SK-N-DZ (cell line): ENCODE data around the gene ZNF273.

Source experiments
- DNase-seq: peaks from one replicate; pipeline ENCODE4 v3.0.0-alpha.2; 2015; ENCODE audit warnings: low spot score

ZNF273 gene

GRCh38 chr7:64876792-64877713 lies 26.0 kb upstream of the ZNF273 start:
- peak; percentile 85 for DNase-seq

DNA sequence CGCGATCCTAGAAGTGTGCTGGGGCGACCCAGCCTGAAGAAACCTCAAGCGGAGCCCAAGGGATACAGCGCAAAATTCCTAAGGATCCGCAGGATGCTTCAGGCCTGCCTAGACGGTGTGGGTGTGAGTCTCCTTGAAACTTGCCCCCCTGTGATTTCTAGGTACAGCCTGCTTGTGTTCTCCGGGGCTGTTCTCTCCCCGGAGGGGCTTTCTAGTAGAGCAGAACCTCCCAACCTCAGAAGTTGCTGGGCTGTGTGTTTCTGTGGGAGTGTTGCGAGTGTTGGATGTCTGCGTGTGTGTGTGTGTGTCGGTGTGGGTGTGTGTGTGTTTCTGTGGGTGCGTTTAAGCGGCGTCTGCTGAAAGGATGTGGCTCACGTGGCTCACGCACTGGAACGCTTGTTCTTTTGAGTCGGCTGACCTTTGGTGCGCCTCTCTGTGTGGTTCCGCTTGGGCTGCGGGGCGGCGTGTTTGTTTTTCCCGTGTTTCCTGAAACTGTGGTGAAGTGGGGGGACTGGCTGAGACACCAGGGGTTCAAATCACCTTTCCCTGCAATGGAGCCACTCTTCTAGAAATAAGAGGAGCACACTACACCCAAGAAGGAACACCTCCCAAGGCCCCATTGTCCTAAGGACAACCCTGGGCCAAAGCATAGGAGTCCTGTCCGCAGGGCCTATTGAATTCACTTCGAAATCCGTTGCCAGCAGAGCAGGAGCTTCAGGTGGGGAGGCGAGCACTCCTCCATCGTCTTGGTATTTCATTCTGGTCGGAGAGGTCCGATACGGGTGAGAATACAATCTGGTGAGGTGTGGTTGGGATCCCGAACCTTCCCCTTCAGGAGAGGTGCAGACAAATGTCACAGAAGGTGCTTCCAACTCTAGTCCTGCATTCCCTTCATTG lies 25.1 kb upstream of the ZNF273 start:
- no peak for DNase-seq

DNA sequence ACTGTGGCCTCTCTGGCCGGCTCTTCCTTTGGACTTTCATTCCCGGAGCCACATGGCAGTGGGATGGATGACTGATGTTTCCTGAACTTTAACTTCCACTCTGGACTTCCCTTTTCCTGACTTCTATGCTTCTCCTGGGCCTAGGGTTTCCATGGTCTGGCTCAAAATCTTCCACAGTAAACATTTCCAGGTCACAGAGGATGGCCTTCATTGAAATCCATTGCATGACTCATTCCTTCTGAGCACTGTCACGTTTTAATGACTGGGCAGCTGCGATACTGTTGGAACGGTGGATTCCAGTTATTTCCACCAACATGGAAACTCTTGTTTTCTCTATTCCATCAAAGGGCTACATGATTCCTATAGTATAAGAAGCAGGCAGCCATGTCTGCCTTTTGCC lies 24.4 kb upstream of the ZNF273 start:
- no peak for DNase-seq

GRCh38 chr7:64879086-64879730 lies 23.9 kb upstream of the ZNF273 start:
- no peak for DNase-seq

DNA sequence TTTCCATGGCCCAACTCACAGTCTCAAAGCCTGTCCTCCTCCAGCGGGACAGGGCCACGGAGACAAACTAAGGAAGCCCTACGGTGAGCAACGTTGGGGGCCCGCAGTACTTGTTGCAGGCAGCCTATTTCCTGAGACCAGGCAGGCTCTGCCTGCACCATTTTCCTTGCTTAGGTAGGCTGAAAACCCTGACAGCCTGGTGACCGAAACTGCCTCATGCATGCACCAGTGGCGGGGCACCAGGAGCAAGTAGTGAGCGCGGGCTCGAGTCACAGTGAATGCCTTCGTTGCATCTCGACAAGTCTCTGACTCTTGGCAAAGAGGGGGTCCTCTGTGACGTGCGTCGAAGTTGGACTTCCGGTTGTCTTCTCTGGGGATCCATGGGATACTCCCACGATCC lies 23.3 kb upstream of the ZNF273 start:
- DNase-seq, result no peak

DNA sequence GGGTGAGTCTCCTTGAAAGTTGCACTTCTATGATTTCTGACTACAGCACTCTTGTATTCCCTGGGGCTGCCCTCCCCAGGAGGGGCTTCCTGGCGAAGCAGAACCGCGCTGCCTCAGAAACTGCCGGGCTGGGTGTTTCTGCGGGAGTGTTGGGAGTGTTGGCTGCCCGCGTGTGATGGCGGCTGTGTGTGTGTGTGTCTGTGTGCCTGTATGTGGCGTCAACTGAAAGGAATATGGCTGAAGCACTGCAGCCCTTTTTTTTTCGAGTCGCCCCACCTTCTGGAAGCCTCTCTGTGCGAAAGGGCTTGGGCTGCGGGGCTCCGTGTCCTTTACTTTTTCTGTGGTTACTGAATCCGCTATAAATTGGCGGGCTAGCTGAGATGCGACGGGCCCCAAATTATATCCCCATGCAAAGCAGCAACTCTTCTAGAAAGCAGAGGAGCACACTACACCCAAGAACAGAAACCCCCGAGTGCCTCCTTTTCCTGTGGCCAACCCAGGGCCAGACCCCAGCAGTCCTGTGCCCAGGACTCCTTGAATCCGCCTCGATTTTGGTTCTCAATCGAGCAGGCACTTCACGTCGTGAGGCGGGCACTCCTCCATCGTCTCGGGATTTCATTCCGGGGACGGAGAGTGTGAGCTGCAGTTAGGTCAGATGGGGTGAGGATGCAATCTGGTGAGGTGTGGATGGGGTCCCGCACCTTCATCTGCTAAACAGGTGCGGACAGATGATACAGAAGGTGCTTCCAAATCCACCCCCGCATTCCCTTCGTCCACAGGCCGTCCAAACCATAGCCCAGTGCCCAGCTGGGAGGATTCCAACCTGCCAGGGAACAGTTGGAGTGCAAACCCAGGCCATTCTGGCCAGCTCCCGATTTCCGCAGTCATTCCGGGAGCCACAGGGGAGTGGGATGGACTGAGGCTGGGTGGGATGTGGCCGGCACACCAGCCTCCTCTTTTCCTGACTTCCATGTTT lies 22.5 kb upstream of the ZNF273 start:
- DNase-seq, result no peak

- no peak for DNase-seq
Observed at GRCh38 chr7:64881461-64882287, 21.4 kb upstream of the ZNF273 start.

DNA sequence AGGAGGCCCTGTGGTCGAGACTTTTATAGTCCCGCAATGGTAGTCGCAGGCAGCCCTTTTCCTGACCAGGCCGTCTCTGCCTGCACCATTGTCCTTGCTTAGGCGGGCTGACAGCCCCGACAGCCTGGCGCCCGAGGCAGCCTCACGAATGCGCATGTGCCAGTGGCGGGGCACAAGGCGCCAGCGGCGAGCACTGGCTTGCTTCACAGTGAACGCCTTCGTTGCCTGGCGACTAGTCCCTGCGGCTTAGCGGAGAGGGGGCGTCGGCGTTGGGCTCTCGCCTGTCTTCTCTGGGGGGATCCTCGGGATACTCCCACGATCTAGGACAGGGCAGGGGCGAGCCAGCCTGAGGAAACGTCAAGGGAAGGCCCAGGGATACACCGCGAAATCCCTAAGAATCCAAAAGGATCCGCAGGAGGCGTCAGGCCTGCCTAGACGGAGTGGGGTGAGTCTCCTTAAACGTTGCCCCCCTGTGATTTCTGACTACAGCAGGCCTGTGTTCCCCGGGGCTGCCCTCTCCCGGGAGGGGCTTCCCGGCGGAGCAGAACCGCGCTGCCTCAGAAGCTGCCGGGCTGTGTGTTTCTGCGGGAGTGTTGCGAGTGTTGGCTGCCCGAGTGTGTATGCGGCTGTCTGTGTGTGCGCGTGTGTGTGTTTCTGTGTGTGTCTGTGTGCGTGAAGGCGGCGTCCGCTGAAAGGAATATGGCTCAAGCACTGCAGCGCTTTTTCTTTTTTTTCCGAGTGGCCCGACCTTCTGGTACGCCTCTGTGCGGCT lies 20.5 kb upstream of the ZNF273 start:
- DNase-seq, result no peak

- no peak for DNase-seq
Observed at GRCh38 chr7:64883113-64883905, 19.8 kb upstream of the ZNF273 start.

- no peak for DNase-seq
Observed at GRCh38 chr7:64884085-64884912, 18.8 kb upstream of the ZNF273 start.

- no peak for DNase-seq
Observed at GRCh38 chr7:64884913-64885370, 18.1 kb upstream of the ZNF273 start.

- no peak for DNase-seq
Observed at GRCh38 chr7:64885520-64886240, 17.4 kb upstream of the ZNF273 start.

GRCh38 chr7:64886956-64887545 lies 16.0 kb upstream of the ZNF273 start:
- no peak for DNase-seq

DNA sequence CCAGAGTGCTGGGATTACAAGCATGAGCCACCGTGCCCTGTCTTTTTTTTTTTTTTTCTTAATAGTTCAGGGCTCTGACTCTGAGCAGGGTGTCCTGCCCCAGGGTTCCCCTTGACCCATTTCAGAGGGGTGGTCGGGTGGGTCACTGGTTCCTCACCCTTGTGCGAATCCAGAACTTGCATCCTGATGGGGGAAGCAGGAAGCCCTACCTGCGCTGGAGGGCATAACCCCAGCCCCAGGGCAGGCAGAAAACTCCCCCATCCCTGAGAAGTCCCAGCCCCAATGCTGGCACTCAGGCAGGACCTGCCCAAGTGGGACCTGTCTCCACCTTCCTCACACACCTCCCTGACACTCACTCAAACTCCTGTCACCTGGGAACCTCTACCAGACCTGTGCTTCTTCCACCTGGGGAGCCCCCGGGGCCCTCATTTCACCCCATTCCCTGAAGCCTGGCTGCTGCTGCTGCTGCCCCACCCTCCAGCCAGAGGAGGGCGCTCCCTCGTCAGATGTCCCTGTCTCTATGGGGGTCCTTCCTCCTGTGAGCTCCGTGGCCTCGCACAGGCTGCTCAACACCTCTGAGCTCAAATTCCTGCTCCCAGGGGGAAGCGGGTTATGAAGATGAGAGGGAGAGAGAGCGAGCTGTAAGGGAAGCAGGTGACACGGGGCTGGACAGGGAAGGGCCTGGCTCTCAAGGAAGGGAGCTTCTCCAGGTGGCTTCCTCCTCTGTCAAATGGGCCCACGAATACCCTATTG lies 15.1 kb upstream of the ZNF273 start:
- DNase-seq, result no peak

- no peak for DNase-seq
Observed at GRCh38 chr7:64888561-64888900, 14.5 kb upstream of the ZNF273 start.
